Progenitor cell of endocrine pancreas (in vitro differentiated cells): ENCODE measurements around the gene PRKCE. TPM values are rescaled to one million over a fixed set of nuclear protein-coding genes. Genes with fewer than 3 reads are reported as not detected.

Source experiments
- DNase-seq: peaks from one replicate; pipeline ENCODE4 v3.0.0; 2021; ENCODE audit warnings: low spot score; ENCODE audit not compliant: unreplicated experiment
- H3K27ac Mint-ChIP-seq: 2 replicates; pipeline ENCODE4 v1.8.0; 2021; ENCODE audit warnings: mild to moderate bottlenecking, moderate library complexity, mixed read lengths
- H3K27me3 Mint-ChIP-seq: 2 replicates; pipeline ENCODE4 v1.8.0; 2021; ENCODE audit warnings: mixed read lengths
- H3K36me3 Mint-ChIP-seq: 2 replicates; pipeline ENCODE4 v1.8.0; 2022; ENCODE audit warnings: mixed read lengths; ENCODE audit not compliant: insufficient read depth
- H3K4me1 Mint-ChIP-seq: 2 replicates; pipeline ENCODE4 v1.8.0; 2021; ENCODE audit warnings: low read depth, mixed read lengths
- H3K4me3 Mint-ChIP-seq: 2 replicates; pipeline ENCODE4 v1.8.0; 2021; ENCODE audit warnings: low read depth, mild to moderate bottlenecking, moderate library complexity, mixed read lengths
- H3K9me3 Mint-ChIP-seq: 2 replicates; pipeline ENCODE4 v1.8.0; 2021; ENCODE audit warnings: low read depth, mixed read lengths
- total RNA-seq: library from RNA; stranded (reverse); gene quantifications from 2 replicates; pipeline ENCODE4 v1.2.1, GENCODE V29; 2021
- TF ChIP-seq, protein P1 (sequence below): fragments of 200-600 bp; sonication (generic); IDR thresholded peaks from one replicate; pipeline ENCODE4 v1.5.0; 2021; ENCODE audit warnings: antibody characterized with exemption, mild to moderate bottlenecking; ENCODE audit not compliant: unreplicated experiment

Gene PRKCE
- total RNA-seq, 1 donor from 2014 or later, result 4.2 TPM

DNA sequence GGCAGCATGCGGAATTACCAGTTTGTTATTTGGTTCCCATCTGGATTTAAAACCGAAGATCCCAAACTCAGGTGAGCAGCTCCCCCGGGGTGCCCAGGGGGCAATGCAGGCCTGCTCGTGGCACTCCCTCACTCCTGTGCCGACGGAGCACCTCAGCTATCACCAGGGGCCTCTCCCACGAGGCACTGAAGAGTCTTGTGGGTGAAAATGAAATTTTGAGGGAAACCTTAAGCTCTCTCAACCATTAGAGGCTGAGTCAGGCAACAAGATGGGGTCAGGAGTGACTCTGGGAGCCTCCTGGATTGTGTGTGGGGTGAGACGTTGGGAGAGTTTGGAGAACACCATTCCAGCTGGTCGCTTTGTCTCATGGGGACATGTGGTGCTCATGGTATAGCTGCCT is 189.0 kb downstream of the PRKCE start:
- H3K36me3 Mint-ChIP-seq, result no peaks in the 10 kb centered on the region
- TF ChIP-seq, protein P1, sequence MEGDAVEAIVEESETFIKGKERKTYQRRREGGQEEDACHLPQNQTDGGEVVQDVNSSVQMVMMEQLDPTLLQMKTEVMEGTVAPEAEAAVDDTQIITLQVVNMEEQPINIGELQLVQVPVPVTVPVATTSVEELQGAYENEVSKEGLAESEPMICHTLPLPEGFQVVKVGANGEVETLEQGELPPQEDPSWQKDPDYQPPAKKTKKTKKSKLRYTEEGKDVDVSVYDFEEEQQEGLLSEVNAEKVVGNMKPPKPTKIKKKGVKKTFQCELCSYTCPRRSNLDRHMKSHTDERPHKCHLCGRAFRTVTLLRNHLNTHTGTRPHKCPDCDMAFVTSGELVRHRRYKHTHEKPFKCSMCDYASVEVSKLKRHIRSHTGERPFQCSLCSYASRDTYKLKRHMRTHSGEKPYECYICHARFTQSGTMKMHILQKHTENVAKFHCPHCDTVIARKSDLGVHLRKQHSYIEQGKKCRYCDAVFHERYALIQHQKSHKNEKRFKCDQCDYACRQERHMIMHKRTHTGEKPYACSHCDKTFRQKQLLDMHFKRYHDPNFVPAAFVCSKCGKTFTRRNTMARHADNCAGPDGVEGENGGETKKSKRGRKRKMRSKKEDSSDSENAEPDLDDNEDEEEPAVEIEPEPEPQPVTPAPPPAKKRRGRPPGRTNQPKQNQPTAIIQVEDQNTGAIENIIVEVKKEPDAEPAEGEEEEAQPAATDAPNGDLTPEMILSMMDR, result no peak
- H3K27ac Mint-ChIP-seq, result no peak overlapping the region
- H3K27me3 Mint-ChIP-seq, result peaks cover 52% of the 10 kb centered on the region
- no peak overlapping the region for H3K4me3 Mint-ChIP-seq
- no peaks in the 10 kb centered on the region for H3K9me3 Mint-ChIP-seq
- H3K4me1 Mint-ChIP-seq, result no peaks in the 10 kb centered on the region
- no peak for DNase-seq

- no peaks in the 10 kb centered on the region for H3K36me3 Mint-ChIP-seq
- H3K4me1 Mint-ChIP-seq, result no peaks in the 10 kb centered on the region
These were observed 190.4 kb downstream of the PRKCE start for GRCh38 chr2:45841752-45842407.

DNA sequence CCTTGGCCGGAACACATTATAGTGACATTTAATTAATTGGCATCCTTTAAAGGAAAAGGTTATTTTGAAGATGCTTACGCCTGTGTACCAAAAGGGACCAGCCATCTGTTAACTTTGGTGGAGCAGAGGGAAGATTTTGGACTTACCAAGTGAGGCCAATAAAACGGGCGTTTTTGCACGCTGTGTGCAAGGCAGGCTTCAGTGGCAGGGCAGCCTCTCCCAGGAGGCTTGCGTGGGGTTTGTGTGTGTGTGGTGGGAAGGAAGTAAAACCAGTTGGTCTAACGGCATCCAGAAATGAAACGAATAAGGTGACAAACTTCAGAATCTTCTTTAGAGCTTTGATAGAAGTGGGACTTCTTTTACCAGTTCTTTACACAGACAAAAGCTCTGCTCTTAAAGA is 191.7 kb downstream of the PRKCE start:
- no peaks in the 10 kb centered on the region for H3K9me3 Mint-ChIP-seq
- TF ChIP-seq, protein P1, result no peak
- no peak for DNase-seq
- H3K4me3 Mint-ChIP-seq, result no peak overlapping the region
- H3K27ac Mint-ChIP-seq, result no peak overlapping the region
- no peaks in the 10 kb centered on the region for H3K36me3 Mint-ChIP-seq
- H3K27me3 Mint-ChIP-seq, result peaks cover 49% of the 10 kb centered on the region
- no peaks in the 10 kb centered on the region for H3K4me1 Mint-ChIP-seq

More at GRCh38 chr2:45841752-45842407, 190.4 kb downstream of the PRKCE start:
- Mint-ChIP-seq H3K4me3 (no peak overlapping the region), H3K27ac (no peak overlapping the region), H3K9me3 (no peaks in the 10 kb centered on the region), H3K27me3 (peaks cover 47% of the 10 kb centered on the region)
- TF ChIP-seq, protein P1, result no peak
- DNase-seq, result no peak

DNA sequence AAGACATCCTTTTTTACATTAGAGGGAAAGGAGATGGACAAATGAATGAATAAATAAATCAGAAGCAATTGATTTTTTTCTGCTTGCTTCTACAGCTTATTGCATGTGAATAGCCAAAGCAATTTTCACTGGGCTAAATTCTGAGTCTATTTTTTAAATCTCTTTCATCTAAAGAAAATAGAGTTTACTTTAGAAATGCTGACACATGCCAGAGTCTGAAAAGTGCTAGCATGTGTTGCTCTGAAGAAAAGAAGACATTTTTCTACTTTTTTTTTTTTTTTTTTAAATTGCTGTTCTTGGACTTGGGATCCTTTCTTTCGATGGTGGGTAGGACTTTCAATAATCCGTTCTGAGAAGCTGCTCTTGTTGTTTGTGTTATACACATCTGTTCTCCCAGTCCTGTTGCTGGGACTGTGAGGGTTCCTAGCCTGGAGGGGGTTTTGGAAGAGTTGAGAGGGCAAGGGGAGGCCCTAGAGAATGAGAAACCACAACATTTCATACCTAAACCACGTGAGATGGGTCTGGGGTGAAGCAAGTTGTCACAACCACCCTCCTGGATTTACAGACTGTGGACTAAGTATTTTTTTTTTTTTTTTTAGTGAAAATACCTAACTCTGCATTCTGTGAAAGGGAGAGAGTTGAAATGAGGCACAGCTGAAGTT is 193.5 kb downstream of the PRKCE start:
- no peak overlapping the region for H3K4me3 Mint-ChIP-seq
- no peak overlapping the region for H3K27ac Mint-ChIP-seq
- peaks cover 5% of the 10 kb centered on the region for H3K9me3 Mint-ChIP-seq
- H3K36me3 Mint-ChIP-seq, result no peaks in the 10 kb centered on the region
- TF ChIP-seq, protein P1, result no peak
- no peak for DNase-seq
- H3K4me1 Mint-ChIP-seq, result peaks cover 2% of the 10 kb centered on the region
- H3K27me3 Mint-ChIP-seq, result peaks cover 59% of the 10 kb centered on the region

GRCh38 chr2:45845566-45845965 is 194.1 kb downstream of the PRKCE start:
- TF ChIP-seq, protein P1, result no peak
- Mint-ChIP-seq H3K36me3 (no peaks in the 10 kb centered on the region), H3K4me1 (peaks cover 8% of the 10 kb centered on the region), H3K27me3 (peaks cover 61% of the 10 kb centered on the region), H3K4me3 (no peak overlapping the region), H3K27ac (no peak overlapping the region), H3K9me3 (peaks cover 5% of the 10 kb centered on the region)
- DNase-seq, result no peak
